LNCaP clone FGC (cell line): ENCODE data around the gene OPA3.

Source experiments
- DNase-seq: peaks from one replicate; pipeline ENCODE4 v3.0.0-alpha.2; 2011; ENCODE audit warnings: low read depth
- H3K4me3 ChIP-seq: 2 replicates; pipeline ENCODE4 v1.5.1; 2011; ENCODE audit warnings: mild to moderate bottlenecking, low read depth, low read length, control low read depth
- TF ChIP-seq, protein P1 (sequence below): IDR thresholded peaks from 2 replicates; pipeline ENCODE4 v1.5.1; 2012; ENCODE audit warnings: mild to moderate bottlenecking; ENCODE audit not compliant: control insufficient read depth, insufficient read depth; ENCODE audit errors: extremely low read depth

Gene OPA3

GRCh38 chr19:45575216-45575615, 9.4 kb downstream of the OPA3 start:
- TF ChIP-seq, protein P1, sequence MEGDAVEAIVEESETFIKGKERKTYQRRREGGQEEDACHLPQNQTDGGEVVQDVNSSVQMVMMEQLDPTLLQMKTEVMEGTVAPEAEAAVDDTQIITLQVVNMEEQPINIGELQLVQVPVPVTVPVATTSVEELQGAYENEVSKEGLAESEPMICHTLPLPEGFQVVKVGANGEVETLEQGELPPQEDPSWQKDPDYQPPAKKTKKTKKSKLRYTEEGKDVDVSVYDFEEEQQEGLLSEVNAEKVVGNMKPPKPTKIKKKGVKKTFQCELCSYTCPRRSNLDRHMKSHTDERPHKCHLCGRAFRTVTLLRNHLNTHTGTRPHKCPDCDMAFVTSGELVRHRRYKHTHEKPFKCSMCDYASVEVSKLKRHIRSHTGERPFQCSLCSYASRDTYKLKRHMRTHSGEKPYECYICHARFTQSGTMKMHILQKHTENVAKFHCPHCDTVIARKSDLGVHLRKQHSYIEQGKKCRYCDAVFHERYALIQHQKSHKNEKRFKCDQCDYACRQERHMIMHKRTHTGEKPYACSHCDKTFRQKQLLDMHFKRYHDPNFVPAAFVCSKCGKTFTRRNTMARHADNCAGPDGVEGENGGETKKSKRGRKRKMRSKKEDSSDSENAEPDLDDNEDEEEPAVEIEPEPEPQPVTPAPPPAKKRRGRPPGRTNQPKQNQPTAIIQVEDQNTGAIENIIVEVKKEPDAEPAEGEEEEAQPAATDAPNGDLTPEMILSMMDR: no peak
- no peak for DNase-seq
- no peak overlapping the region for H3K4me3 ChIP-seq

- TF ChIP-seq, protein P1: no peak
- DNase-seq: no peak
- H3K4me3 ChIP-seq: no peak overlapping the region
Measured at GRCh38 chr19:45574526-45574925, 10.1 kb downstream of the OPA3 start.

DNA sequence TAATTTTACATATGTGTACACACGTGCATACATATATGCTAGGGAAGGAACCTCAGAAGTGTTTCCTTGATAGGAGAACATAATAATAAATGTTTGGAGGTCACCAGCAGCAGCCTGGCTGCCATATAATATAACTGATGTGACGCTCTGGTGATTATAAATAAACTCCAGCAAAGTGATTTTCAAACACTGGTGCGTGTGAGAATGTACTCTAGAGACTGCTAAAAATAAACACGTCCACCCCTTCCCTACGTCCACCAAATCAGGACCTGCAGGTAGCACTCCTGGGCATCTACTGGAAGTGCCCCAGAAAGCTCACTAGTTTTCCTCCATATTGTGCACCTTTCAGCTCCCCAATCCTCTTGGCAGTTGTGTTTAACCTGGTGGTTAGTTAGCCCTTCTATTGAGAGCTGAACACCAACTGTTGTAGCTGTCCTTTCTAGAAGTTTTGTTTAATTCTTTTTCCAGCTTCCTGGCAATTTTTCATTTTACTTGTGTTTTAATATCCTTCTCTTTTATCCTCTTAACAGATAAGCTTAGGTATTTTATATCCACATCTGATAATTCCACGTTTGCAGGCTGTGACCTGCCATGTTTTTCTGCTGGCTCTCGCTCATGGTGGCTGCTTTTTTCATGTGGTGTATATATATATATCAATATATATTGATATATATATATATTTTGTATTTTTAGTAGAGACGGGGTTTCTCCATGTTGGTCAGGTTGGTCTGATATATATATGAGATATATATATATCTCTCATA, 13.0 kb downstream of the OPA3 start:
- no peak overlapping the region for H3K4me3 ChIP-seq
- TF ChIP-seq, protein P1: no peak
- DNase-seq: no peak

DNA sequence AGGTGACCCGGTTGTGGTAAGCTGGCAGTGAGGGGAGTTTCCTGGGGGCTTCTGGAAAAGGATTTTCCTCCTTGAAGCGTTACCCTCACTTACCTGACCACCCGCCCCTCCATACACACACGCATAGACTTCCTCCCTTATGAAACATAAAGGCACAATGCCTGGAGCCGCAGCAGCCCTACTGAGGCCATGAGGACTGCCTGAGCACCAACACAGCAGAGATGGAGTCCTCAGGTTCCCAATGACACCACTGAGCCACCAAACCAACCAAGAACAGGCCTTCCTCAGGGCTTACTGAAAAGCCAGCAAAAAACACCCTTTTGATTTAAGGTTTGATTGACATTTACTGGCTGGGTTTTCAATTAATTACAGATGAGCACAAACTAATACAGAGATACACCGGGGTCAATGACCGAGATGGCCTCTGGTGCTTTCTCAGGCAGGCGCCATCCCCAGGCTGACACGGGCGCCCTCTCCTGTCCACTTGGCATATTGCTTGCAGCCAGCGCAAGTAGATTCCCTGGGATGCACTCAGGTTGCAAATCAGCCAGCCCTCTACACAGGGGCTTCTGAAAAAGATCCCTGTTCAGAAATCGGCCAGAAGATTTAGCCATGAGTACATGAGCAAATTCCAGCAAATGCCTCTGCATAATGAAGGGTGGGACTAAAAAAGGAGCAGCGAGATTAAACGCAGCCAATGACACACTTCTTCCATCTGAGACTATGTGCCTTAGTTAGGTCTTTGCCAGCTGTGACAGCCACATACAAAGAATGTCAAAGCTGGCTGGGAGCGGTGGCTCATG, 14.8 kb downstream of the OPA3 start:
- TF ChIP-seq, protein P1: peak; percentile 30; the same call in 1 of the 2 replicates
- DNase-seq: no peak
- H3K4me3 ChIP-seq: no peak overlapping the region

DNA sequence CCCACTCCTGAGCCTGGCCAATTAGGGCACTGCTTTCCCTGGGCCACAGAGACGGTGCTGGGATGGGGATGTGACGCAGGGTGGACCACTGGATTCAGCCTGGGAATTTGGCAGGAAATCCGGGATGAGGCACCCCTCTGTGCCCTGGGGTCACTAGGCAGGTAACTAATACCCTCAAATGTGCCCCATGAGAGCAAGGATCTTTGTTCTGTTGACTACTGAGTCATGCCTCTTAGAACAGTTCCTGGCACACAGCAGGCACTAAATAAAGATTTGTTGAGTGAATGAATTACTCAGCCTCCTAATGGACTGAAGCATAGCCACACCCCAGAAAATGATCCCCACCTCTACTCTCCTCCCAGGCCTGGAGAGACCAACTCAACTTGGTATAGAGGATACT, 15.9 kb downstream of the OPA3 start:
- TF ChIP-seq, protein P1: no peak
- H3K4me3 ChIP-seq: no peak overlapping the region
- DNase-seq: no peak

- no peak overlapping the region for H3K4me3 ChIP-seq
- TF ChIP-seq, protein P1: no peak
- DNase-seq: peak; percentile 84
Measured at GRCh38 chr19:45567609-45568008, 17.0 kb downstream of the OPA3 start.
